GM23248 (cell line): ENCODE data around the gene ASPHD1. TPM values are rescaled to one million over a fixed set of nuclear protein-coding genes. Genes with fewer than 3 reads are reported as not detected.
"Not testable (repeated sequence)": the region's sequence is repeated elsewhere in the genome, so short reads cannot be mapped to it uniquely, and the experiment has no call there.

Source experiments
- DNase-seq: peaks from one replicate; pipeline ENCODE4 v3.0.0-alpha.2; 2015
- H2AFZ ChIP-seq: fragments of 200-600 bp; sonication (generic); 2 replicates; pipeline ENCODE4 v1.6.1; 2016; ENCODE audit warnings: antibody characterized with exemption
- H3F3A ChIP-seq: fragments of 200-600 bp; sonication (generic); 2 replicates; pipeline ENCODE4 v1.6.1; 2016; ENCODE audit warnings: mild to moderate bottlenecking, antibody characterized with exemption, mixed run types; ENCODE audit not compliant: insufficient read depth
- H3K27ac ChIP-seq: fragments of 200-600 bp; sonication (generic); 2 replicates; pipeline ENCODE4 v1.5.1; 2016; ENCODE audit warnings: mild to moderate bottlenecking
- H3K27me3 ChIP-seq: fragments of 200-600 bp; sonication (generic); replicated peaks from 2 replicates; pipeline ENCODE4 v1.6.1; 2016; ENCODE audit warnings: mild to moderate bottlenecking; ENCODE audit not compliant: insufficient read depth
- H3K36me3 ChIP-seq: fragments of 200-600 bp; sonication (generic); 2 replicates; pipeline ENCODE4 v1.6.1; 2016; ENCODE audit warnings: low read depth, mild to moderate bottlenecking
- H3K4me1 ChIP-seq: fragments of 200-600 bp; sonication (generic); 2 replicates; pipeline ENCODE4 v1.6.1; 2016; ENCODE audit warnings: mild to moderate bottlenecking; ENCODE audit not compliant: insufficient read depth
- H3K4me2 ChIP-seq: fragments of 200-600 bp; sonication (generic); one replicate; pipeline ENCODE4 v1.6.1; 2016; ENCODE audit warnings: mild to moderate bottlenecking; ENCODE audit not compliant: unreplicated experiment
- H3K4me3 ChIP-seq: fragments of 200-600 bp; sonication (generic); 2 replicates; pipeline ENCODE4 v1.5.1; 2016; ENCODE audit warnings: mild to moderate bottlenecking
- H3K79me2 ChIP-seq: fragments of 200-600 bp; sonication (generic); 2 replicates; pipeline ENCODE4 v1.6.1; 2016; ENCODE audit warnings: mild to moderate bottlenecking; ENCODE audit not compliant: insufficient read depth
- H3K9ac ChIP-seq: fragments of 200-600 bp; sonication (generic); 2 replicates; pipeline ENCODE4 v1.6.1; 2016; ENCODE audit warnings: mild to moderate bottlenecking
- H3K9me2 ChIP-seq: fragments of 200-600 bp; sonication (generic); 2 replicates; pipeline ENCODE4 v1.6.1; 2016; ENCODE audit warnings: mixed run types, mild to moderate bottlenecking, moderate library complexity; ENCODE audit not compliant: insufficient read depth
- H3K9me3 ChIP-seq: fragments of 200-600 bp; sonication (generic); one replicate; pipeline ENCODE4 v1.6.1; 2017; ENCODE audit warnings: low read depth
- H4K20me1 ChIP-seq: fragments of 200-600 bp; sonication (generic); 2 replicates; pipeline ENCODE4 v1.6.0; 2016; ENCODE audit not compliant: insufficient read depth
- EZH2 ChIP-seq: fragments of 200-600 bp; sonication (generic); IDR thresholded peaks from 2 replicates; pipeline ENCODE4 v1.6.1; 2018; ENCODE audit warnings: antibody characterized with exemption, mild to moderate bottlenecking; ENCODE audit not compliant: insufficient read depth, poor library complexity, severe bottlenecking
- EZH2phosphoT487 ChIP-seq: fragments of 200-600 bp; sonication (generic); IDR thresholded peaks from 2 replicates; pipeline ENCODE4 v1.6.1; 2018; ENCODE audit warnings: antibody characterized with exemption, moderate library complexity, mild to moderate bottlenecking, low read depth; ENCODE audit not compliant: insufficient read depth
- WGBS, 2 experiments: methylation state at CpG; one replicate each; pipeline ENCODE4 v1.1.6; 2015 to 2017; ENCODE audit warnings: low lambda C conversion rate in 2 of 2, low coverage in 1 of 2; ENCODE audit errors: missing lambda C conversion rate in 2 of 2; 5-methylcytosine and 5-hydroxymethylcytosine counted together
- in situ Hi-C: fragments of 300-500 bp; cut with MboI; formaldehyde crosslinking; loops from 2 replicates; pipeline ENCODE4 v1.15.0; 2020
- polyA plus RNA-seq: library from polyadenylated mRNA; unstranded; fragments of >200 nt; fragmentation: Nextera tagmentation; extraction: Ambion mirVana; gene quantifications from 2 replicates; pipeline ENCODE4 v1.2.1, GENCODE V29; 2016
- total RNA-seq: library from RNA; depleted of rRNA; stranded (reverse); fragments of >200 nt; shearing (Covaris generic); gene quantifications from 2 replicates; pipeline ENCODE4 v1.2.3, GENCODE V29; 2014

ASPHD1 gene
- total and polyA plus RNA-seq, 2 experiments from 2014 or later, result 6.9 to 19.3 TPM

GRCh38 chr16:29878172-29878571, 22.1 kb upstream of the ASPHD1 start:
- H2AFZ ChIP-seq, result no peak overlapping the region
- TF ChIP-seq EZH2phosphoT487 (no peak), EZH2 (no peak)
- H4K20me1 ChIP-seq, result no peaks in the 10 kb centered on the region
- 0 out of 2 replicates have a peak, but pooled peaks cover 6% of the 10 kb centered on the region for H3K27me3 ChIP-seq
- H3K4me1 ChIP-seq, result no peaks in the 10 kb centered on the region
- H3K79me2 ChIP-seq, result no peaks in the 10 kb centered on the region
- H3F3A ChIP-seq, result no peaks in the 10 kb centered on the region
- in situ Hi-C loops, result no loop called here
- no peak for DNase-seq
- H3K9me3 ChIP-seq, result no peaks in the 10 kb centered on the region
- no peak overlapping the region for H3K4me3 ChIP-seq
- 74 to 80% methylated on average over 14 of the region's 14 CpGs for WGBS, 2 experiments
- H3K9ac ChIP-seq, result no peak overlapping the region
- H3K27ac ChIP-seq, result no peak overlapping the region
- H3K4me2 ChIP-seq, result no peak overlapping the region
- H3K36me3 ChIP-seq, result no peaks in the 10 kb centered on the region
- H3K9me2 ChIP-seq, result no peaks in the 10 kb centered on the region

GRCh38 chr16:29881050-29881449, 19.2 kb upstream of the ASPHD1 start:
- no peaks in the 10 kb centered on the region for H3F3A ChIP-seq
- DNase-seq, result no peak
- no peak overlapping the region for H3K4me2 ChIP-seq
- no peaks in the 10 kb centered on the region for H4K20me1 ChIP-seq
- no peak overlapping the region for H3K9ac ChIP-seq
- no peaks in the 10 kb centered on the region for H3K36me3 ChIP-seq
- no peaks in the 10 kb centered on the region for H3K4me1 ChIP-seq
- H3K9me3 ChIP-seq, result no peaks in the 10 kb centered on the region
- no peak overlapping the region for H2AFZ ChIP-seq
- no peaks in the 10 kb centered on the region for H3K9me2 ChIP-seq
- H3K79me2 ChIP-seq, result no peaks in the 10 kb centered on the region
- no peak for TF ChIP-seq EZH2
- H3K27me3 ChIP-seq, result 0 out of 2 replicates have a peak, but pooled peaks cover 6% of the 10 kb centered on the region
- H3K27ac ChIP-seq, result no peak overlapping the region
- in situ Hi-C loops, result no loop called here
- no peak overlapping the region for H3K4me3 ChIP-seq
- WGBS, 2 experiments, result 82 to 92% methylated on average over 3 of the region's 3 CpGs

DNA sequence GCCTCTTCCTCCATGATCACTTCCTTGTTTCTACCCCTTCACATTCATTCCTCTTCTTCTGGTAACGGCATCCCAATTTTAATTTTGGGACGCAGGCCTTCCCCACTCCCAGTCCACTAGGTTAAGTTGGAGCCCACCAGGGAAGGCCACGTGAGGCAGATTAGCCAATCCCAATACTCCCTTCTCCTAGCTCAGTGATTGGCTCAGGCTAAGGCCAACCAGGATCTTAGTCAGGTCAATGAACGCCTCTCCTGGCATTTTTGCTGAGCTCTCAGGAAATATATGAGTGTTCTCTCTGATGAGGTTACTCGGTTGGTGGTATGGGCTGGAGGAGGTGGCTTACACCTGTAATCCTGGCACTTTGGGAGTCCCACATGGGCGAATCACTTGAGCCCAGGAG, 16.3 kb upstream of the ASPHD1 start:
- Histone ChIP-seq H3K9me3 (no peaks in the 10 kb centered on the region), H3K27ac (no peak overlapping the region), H3K27me3 (no peaks in the 10 kb centered on the region), H3K4me2 (no peak overlapping the region), H3K4me3 (no peak overlapping the region), H2AFZ (no peak overlapping the region), H3F3A (no peaks in the 10 kb centered on the region), H3K9me2 (no peaks in the 10 kb centered on the region), H3K9ac (no peak overlapping the region), H3K79me2 (no peaks in the 10 kb centered on the region), H4K20me1 (no peaks in the 10 kb centered on the region), H3K4me1 (no peaks in the 10 kb centered on the region), H3K36me3 (no peaks in the 10 kb centered on the region)
- DNase-seq, result no peak
- TF ChIP-seq EZH2phosphoT487 (no peak), EZH2 (no peak)
- in situ Hi-C loops, result no loop called here
- WGBS, 2 experiments, result 69 to 74% methylated on average over 6 of the region's 6 CpGs

DNA sequence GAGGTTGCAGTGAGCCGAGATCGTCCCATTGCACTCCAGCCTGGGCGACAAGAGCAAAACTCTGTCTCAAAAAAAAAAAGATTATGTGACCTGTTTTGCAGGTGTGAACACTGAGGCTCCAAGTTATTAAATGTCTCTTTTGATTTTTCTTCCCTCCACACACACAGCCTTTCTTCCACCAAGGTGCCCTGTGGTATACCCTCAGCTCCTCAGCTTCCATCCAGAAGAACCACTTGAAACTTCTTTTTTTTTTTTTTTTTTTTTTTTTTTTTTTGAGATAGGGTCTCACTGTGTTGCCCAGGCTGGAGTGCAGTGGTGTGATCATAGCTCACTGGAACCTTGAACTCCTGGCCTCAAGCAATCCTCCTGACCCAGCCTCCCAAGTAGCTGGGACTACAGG, 10.9 kb upstream of the ASPHD1 start:
- H4K20me1 ChIP-seq, H2AFZ ChIP-seq, in situ Hi-C loops, DNase-seq, H3K9me3 ChIP-seq, H3K36me3 ChIP-seq, H3F3A ChIP-seq, H3K79me2 ChIP-seq, H3K27ac ChIP-seq, H3K9ac ChIP-seq, H3K9me2 ChIP-seq, H3K4me2 ChIP-seq, H3K27me3 ChIP-seq, H3K4me3 ChIP-seq, H3K4me1 ChIP-seq: not testable (repeated sequence)
- WGBS, 2 experiments, result 90 to 96% methylated on average over 3 of the region's 3 CpGs
